RKO (cell line): Measurements from ENCODE around the gene ASB6.
"Not testable (repeated sequence)": the region's sequence is repeated elsewhere in the genome, so short reads cannot be mapped to it uniquely, and the experiment has no call there.

Source experiments
- DNase-seq: peaks from one replicate; pipeline ENCODE4 v3.0.0-alpha.2; 2016; ENCODE audit warnings: low spot score

The ASB6 gene

GRCh38 chr9:129606161-129607026, 35.6 kb downstream of the ASB6 start:
- no peak for DNase-seq

GRCh38 chr9:129604766-129605163, 37.2 kb downstream of the ASB6 start:
- DNase-seq = no peak

GRCh38 chr9:129604056-129604765, 37.7 kb downstream of the ASB6 start:
- no peak for DNase-seq

GRCh38 chr9:129602598-129603415, 39.1 kb downstream of the ASB6 start:
- DNase-seq = no peak

- no peak for DNase-seq
Observed at GRCh38 chr9:129601082-129601674, 40.8 kb downstream of the ASB6 start.

- DNase-seq = no peak
Observed at GRCh38 chr9:129598089-129598596, 43.8 kb downstream of the ASB6 start.

- DNase-seq = peak; percentile 81
Observed at GRCh38 chr9:129597355-129598088, 44.4 kb downstream of the ASB6 start.

- peak; percentile 93 for DNase-seq
Observed at GRCh38 chr9:129596541-129597331, 45.2 kb downstream of the ASB6 start.

- DNase-seq = no peak
Observed at GRCh38 chr9:129595903-129596540, 45.9 kb downstream of the ASB6 start.

- peak; percentile 60 for DNase-seq
Observed at GRCh38 chr9:129595311-129595741, 46.6 kb downstream of the ASB6 start.

GRCh38 chr9:129594632-129595031, 47.3 kb downstream of the ASB6 start:
- no peak for DNase-seq

- not testable (repeated sequence) for DNase-seq
Observed at GRCh38 chr9:129592790-129593189, 49.2 kb downstream of the ASB6 start.

- DNase-seq = no peak
Observed at GRCh38 chr9:129591916-129592315, 50.0 kb downstream of the ASB6 start.

GRCh38 chr9:129590466-129590865, 51.5 kb downstream of the ASB6 start:
- no peak for DNase-seq

- no peak for DNase-seq
Observed at GRCh38 chr9:129587487-129588262, 54.3 kb downstream of the ASB6 start.

GRCh38 chr9:129586685-129587084, 55.3 kb downstream of the ASB6 start:
- DNase-seq = no peak

GRCh38 chr9:129586245-129586644, 55.7 kb downstream of the ASB6 start:
- no peak for DNase-seq

- DNase-seq = no peak
Observed at GRCh38 chr9:129585352-129585751, 56.6 kb downstream of the ASB6 start.
